ENCODE results near the gene PAWR.
"Not testable (repeated sequence)": the region's sequence is repeated elsewhere in the genome, so short reads cannot be mapped to it uniquely, and the experiment has no call there.

Gene PAWR

DNA sequence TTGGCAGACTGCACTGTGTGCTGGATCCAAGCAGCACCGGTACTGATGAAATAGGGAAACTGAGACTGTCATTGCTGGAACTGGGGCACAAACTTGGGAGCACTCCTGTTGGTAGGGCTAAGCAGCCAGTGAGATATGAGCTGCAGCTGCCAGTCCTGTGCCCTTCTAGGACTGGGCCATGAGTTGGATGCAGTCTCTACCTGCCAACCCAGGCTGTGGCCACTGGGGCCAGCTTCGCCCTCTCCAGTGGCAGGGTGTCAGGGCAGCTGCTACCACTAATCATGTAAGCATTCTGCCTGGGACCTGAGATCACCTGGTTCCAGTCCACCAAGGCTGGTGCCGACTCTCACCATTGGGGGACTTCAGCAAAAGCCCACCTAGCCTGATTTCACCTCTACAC is 121.1 kb downstream of the PAWR start (continued):
- TF ChIP-seq TOX (CRISPR knock-in tag; IDR thresholded peaks at IDR 0.05; ENCODE audit: borderline replicate concordance) (no peak), CSDC2 (CRISPR knock-in tag; IDR thresholded peaks at IDR 0.05) (no peak)

DNA sequence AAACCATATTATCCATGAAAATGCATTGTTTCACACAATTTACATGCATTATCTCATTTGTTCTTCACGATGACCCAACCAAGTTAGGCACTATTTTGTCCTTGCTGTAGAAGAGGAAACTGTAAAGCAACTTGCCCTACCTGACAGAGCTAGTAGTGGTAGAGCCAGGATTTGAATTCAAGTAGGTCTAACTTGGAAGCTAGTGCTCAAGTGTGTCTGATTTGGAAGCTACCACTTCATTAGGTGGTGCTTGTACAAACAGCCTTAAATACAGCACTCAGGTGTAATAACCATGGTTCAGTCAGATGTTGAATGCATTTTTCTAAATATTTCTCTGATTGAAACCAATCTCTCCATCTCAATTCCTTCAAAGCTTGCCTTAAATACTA is 123.6 kb downstream of the PAWR start:
- no peak for ATAC-seq
- TF ChIP-seq ISL1 (CRISPR knock-in tag; IDR thresholded peaks at IDR 0.05) (no peak), SNAI2 (CRISPR knock-in tag; IDR thresholded peaks at IDR 0.05) (no peak), RARB (CRISPR knock-in tag; IDR thresholded peaks at IDR 0.05) (no peak), ZNF8 (CRISPR knock-in tag; IDR thresholded peaks at IDR 0.05) (no peak), ZFP30 (CRISPR knock-in tag; IDR thresholded peaks at IDR 0.05) (no peak), ZNF565 (CRISPR knock-in tag; conservative IDR thresholded peaks at IDR 0.05; ENCODE audit: low read depth) (no peak), CSDC2 (CRISPR knock-in tag; IDR thresholded peaks at IDR 0.05) (no peak), TOX (CRISPR knock-in tag; IDR thresholded peaks at IDR 0.05; ENCODE audit: borderline replicate concordance) (no peak), ESRRG (CRISPR knock-in tag; IDR thresholded peaks at IDR 0.05) (no peak), ARNTL (CRISPR knock-in tag; IDR thresholded peaks at IDR 0.05; ENCODE audit: borderline replicate concordance, low read depth) (no peak), OSR1 (CRISPR knock-in tag; IDR thresholded peaks at IDR 0.05) (no peak), BACH2 (CRISPR knock-in tag; IDR thresholded peaks at IDR 0.05; ENCODE audit: borderline replicate concordance) (no peak), ZFP3 (CRISPR knock-in tag; IDR thresholded peaks at IDR 0.05) (no peak), TCF4 (CRISPR knock-in tag; IDR thresholded peaks at IDR 0.05; ENCODE audit: borderline replicate concordance) (no peak), GLIS3 (CRISPR knock-in tag; IDR thresholded peaks at IDR 0.05) (no peak)
- TF ChIP-seq, protein P1, sequence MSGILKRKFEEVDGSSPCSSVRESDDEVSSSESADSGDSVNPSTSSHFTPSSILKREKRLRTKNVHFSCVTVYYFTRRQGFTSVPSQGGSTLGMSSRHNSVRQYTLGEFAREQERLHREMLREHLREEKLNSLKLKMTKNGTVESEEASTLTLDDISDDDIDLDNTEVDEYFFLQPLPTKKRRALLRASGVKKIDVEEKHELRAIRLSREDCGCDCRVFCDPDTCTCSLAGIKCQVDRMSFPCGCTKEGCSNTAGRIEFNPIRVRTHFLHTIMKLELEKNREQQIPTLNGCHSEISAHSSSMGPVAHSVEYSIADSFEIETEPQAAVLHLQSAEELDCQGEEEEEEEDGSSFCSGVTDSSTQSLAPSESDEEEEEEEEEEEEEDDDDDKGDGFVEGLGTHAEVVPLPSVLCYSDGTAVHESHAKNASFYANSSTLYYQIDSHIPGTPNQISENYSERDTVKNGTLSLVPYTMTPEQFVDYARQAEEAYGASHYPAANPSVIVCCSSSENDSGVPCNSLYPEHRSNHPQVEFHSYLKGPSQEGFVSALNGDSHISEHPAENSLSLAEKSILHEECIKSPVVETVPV (CRISPR knock-in tag; IDR thresholded peaks at IDR 0.05), result no peak
- TF ChIP-seq, protein P2, sequence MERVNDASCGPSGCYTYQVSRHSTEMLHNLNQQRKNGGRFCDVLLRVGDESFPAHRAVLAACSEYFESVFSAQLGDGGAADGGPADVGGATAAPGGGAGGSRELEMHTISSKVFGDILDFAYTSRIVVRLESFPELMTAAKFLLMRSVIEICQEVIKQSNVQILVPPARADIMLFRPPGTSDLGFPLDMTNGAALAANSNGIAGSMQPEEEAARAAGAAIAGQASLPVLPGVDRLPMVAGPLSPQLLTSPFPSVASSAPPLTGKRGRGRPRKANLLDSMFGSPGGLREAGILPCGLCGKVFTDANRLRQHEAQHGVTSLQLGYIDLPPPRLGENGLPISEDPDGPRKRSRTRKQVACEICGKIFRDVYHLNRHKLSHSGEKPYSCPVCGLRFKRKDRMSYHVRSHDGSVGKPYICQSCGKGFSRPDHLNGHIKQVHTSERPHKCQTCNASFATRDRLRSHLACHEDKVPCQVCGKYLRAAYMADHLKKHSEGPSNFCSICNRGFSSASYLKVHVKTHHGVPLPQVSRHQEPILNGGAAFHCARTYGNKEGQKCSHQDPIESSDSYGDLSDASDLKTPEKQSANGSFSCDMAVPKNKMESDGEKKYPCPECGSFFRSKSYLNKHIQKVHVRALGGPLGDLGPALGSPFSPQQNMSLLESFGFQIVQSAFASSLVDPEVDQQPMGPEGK (CRISPR knock-in tag; IDR thresholded peaks at IDR 0.05; ENCODE audit: borderline replicate concordance), result no peak
- TF ChIP-seq, protein P3, sequence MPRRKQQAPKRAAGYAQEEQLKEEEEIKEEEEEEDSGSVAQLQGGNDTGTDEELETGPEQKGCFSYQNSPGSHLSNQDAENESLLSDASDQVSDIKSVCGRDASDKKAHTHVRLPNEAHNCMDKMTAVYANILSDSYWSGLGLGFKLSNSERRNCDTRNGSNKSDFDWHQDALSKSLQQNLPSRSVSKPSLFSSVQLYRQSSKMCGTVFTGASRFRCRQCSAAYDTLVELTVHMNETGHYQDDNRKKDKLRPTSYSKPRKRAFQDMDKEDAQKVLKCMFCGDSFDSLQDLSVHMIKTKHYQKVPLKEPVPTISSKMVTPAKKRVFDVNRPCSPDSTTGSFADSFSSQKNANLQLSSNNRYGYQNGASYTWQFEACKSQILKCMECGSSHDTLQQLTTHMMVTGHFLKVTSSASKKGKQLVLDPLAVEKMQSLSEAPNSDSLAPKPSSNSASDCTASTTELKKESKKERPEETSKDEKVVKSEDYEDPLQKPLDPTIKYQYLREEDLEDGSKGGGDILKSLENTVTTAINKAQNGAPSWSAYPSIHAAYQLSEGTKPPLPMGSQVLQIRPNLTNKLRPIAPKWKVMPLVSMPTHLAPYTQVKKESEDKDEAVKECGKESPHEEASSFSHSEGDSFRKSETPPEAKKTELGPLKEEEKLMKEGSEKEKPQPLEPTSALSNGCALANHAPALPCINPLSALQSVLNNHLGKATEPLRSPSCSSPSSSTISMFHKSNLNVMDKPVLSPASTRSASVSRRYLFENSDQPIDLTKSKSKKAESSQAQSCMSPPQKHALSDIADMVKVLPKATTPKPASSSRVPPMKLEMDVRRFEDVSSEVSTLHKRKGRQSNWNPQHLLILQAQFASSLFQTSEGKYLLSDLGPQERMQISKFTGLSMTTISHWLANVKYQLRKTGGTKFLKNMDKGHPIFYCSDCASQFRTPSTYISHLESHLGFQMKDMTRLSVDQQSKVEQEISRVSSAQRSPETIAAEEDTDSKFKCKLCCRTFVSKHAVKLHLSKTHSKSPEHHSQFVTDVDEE (CRISPR knock-in tag; IDR thresholded peaks at IDR 0.05), result no peak
- TF ChIP-seq, protein P4, sequence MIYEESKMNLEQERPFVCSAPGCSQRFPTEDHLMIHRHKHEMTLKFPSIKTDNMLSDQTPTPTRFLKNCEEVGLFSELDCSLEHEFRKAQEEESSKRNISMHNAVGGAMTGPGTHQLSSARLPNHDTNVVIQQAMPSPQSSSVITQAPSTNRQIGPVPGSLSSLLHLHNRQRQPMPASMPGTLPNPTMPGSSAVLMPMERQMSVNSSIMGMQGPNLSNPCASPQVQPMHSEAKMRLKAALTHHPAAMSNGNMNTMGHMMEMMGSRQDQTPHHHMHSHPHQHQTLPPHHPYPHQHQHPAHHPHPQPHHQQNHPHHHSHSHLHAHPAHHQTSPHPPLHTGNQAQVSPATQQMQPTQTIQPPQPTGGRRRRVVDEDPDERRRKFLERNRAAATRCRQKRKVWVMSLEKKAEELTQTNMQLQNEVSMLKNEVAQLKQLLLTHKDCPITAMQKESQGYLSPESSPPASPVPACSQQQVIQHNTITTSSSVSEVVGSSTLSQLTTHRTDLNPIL (CRISPR knock-in tag; IDR thresholded peaks at IDR 0.05; ENCODE audit: low read depth), result no peak

DNA sequence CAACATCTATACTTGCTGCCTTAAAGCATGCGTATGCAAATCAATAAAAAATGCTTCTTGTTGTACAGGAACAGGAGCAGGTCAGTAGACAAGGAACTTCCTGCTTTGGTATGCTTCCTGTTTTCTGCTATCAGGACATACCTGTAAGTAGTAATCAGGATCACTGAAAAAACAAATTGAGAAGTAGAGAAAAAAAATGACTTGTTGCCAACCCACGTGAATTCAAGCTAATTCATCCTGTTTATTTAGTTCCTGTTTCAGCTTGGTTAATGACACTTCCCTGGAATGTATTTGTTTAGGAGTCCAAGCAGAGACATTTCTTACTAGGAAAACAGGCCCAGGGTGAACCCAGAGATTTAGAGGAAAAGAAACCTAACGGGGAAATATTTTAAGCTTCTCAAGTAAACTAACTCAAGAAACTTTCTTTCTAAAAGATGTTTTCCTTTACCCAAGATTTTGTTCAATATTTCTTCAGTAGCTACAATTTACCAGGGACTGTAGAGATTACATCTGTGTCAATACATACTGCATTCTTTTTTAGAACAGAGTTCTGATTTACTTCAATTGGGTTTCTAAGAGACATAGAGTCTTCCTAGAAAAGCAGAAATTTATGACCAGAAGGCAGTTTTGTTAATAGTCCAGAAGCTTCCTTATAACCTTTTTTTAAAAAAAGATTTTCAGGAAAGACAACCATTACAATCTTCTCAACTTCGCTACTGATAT is 124.2 kb downstream of the PAWR start:
- no peak for ATAC-seq
- TF ChIP-seq, protein P3 (CRISPR knock-in tag; IDR thresholded peaks at IDR 0.05), result no peak

DNA sequence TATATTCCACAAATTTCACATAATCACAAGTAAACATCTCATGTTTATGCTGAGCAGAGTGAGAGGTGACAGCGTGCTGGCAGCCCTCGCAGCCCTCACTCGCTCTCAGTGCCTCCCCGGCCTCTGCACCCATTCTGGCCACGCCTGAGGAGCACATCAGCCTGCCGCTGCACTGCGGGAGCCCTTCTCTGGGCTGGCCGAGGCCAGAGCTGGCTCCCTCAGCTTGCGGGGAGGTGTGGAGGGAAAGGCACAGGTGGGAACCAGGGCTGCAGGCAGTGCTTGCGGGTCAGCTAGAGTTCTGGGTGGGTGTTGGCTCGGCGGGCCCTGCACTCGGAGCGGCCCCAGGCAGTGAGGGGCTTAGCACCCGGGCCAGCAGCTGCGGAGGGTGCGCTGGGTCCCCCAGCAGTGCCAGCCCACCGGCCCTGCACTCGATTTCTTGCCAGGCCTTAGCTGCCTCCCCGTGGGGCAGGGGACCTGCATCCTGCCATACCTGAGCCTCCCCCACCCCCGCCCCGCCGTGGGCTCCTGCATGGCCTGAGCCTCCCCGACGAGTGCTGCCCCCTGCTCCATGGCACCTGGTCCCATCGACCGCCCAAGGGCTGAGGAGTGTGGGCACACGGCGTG is 125.9 kb downstream of the PAWR start:
- not testable (repeated sequence) for ATAC-seq
